GM18907 (cell line): ENCODE results near the gene DSCAM.

Experiments
- ATAC-seq: cut with Tn5 transposase; IDR thresholded peaks from one replicate; pipeline ENCODE4 v1.9.1; 2021; ENCODE audit warnings: mild to moderate bottlenecking, moderate library complexity; ENCODE audit not compliant: unreplicated experiment

DSCAM gene

GRCh38 chr21:40618191-40618973 is 228.6 kb downstream of the DSCAM start:
- no peak for ATAC-seq

- ATAC-seq = no peak
Observed at GRCh38 chr21:40616377-40616704, 230.6 kb downstream of the DSCAM start.

- no peak for ATAC-seq
Observed at GRCh38 chr21:40615505-40616376, 231.2 kb downstream of the DSCAM start.

DNA sequence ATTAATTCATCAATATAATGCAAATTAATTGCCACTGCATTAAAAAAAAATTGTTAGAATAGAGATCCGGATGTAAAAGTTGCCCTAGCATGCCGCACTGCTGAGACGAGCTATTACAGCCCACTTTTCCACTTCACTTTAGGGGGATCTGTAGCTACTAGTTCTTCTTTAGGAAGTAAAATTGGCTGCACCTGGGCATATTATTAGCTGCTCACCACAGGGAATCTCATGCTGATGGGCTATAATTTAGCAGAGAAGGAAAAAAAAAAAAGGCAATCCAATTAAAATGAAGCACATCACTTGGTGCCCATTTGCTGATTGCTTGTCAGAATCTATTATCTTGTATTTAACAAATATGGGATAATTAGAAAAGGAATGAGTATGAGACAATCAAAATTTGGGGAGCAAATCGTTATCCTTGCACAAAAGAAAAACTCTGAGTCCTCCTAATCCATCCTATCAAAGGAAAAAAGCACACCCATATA is 233.4 kb downstream of the DSCAM start:
- ATAC-seq = no peak

DNA sequence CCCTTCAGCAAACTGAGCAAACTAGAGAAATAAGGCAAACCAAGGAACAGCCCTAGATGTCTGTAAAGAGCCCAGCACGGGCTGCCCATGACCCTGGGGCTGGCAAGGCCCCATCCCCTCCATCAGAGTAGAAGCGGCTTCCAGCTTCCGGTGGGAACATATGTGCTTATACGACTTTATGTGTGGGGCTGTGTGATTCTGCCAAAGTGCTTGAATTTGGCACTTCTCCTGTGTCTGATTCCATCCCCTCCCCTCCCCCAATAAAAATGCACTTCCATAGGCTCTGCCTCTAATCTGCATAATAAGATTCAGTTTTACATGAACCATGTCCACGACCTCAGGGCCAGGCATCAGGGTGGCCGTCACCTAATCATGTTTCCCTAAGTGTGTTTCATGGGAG is 236.6 kb downstream of the DSCAM start:
- ATAC-seq = no peak

DNA sequence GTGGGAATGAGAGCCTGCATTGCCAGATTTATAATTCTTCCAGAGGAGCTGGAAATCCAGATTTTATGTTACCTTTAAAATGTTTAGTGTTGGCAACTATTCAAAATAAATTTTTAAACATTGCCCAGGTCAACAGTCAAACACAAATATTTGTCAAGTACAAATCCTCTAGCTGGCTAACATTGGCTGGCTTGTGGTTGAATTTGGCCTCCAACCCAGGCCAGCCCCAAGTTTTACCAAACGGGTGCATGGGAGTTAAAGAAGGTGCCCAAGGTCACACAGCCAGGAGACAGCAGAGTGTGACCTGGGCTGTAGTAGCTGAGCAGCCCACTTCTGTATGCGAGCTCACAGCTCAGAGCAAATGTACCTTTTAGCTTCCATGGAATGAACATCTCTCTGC is 240.6 kb downstream of the DSCAM start:
- no peak for ATAC-seq

GRCh38 chr21:40605094-40605493 is 241.9 kb downstream of the DSCAM start:
- no peak for ATAC-seq

- no peak for ATAC-seq
Observed at GRCh38 chr21:40603774-40604173, 243.2 kb downstream of the DSCAM start.

DNA sequence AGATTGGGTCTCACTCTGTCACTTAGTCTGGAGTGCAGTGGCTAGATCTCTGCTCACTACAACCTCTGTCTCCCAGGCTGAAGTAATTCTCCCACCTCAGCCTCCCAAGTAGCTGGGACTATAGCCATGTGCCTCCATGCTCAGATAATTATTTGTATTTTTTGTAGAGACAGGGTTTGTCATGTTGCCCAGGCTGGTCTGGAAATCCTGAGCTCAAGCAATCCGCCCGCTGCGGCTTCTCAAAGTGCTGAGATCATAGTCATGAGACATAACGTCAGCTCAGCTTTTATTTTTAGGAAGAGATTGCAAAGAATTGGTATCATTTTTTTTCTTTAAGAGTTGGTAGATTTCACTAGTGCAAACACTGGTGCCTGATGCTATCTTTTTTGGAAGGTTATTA is 244.9 kb downstream of the DSCAM start:
- no peak for ATAC-seq

GRCh38 chr21:40595806-40596205 is 251.2 kb downstream of the DSCAM start:
- no peak for ATAC-seq

GRCh38 chr21:40587736-40588346 is 259.1 kb downstream of the DSCAM start:
- no peak for ATAC-seq

- no peak for ATAC-seq
Observed at GRCh38 chr21:40586575-40586974, 260.4 kb downstream of the DSCAM start.

GRCh38 chr21:40577285-40578043 is 269.5 kb downstream of the DSCAM start:
- ATAC-seq = no peak

- no peak for ATAC-seq
Observed at GRCh38 chr21:40575976-40576375, 271.0 kb downstream of the DSCAM start.

GRCh38 chr21:40569357-40569756 is 277.6 kb downstream of the DSCAM start:
- no peak for ATAC-seq

DNA sequence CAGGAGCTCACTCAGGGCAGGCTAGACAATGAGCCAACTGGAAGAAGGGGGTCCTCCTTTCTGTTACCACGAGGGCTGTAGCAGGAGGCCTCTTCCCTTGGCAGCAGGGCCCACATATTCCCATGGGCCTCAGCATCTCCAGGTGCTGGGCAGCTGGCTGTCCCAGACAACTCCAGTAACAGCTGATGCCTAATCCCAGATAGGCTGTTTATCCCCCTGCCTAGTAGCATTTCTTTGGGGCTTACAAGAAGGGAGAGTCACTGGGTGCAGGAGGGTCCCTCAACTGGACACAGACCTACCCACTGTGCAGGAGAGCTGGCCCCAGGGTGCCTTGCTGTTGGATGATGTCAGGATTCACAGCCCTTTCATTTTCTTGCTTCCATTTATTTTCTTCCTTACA is 278.2 kb downstream of the DSCAM start:
- no peak for ATAC-seq

DNA sequence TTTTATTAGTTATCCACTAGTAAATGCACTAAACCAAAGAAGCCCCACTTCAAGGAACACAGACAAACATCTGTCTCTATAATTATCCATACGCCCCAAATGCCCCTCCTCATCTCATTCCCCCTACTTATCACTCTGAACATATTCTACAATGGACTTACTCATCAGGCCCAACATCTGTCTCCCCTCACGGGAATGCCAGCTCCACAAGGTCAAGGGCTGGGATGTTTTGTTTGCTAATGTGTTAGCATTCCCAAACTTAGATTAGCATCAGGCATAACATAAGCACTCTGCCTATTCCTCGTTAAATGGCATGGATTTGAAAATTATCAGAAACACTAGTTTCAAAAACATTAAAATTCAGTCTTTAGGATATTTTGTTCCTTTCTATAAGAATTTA is 279.5 kb downstream of the DSCAM start:
- ATAC-seq = no peak

- ATAC-seq = no peak
Observed at GRCh38 chr21:40566486-40566885, 280.5 kb downstream of the DSCAM start.

- no peak for ATAC-seq
Observed at GRCh38 chr21:40564318-40564717, 282.6 kb downstream of the DSCAM start.

DNA sequence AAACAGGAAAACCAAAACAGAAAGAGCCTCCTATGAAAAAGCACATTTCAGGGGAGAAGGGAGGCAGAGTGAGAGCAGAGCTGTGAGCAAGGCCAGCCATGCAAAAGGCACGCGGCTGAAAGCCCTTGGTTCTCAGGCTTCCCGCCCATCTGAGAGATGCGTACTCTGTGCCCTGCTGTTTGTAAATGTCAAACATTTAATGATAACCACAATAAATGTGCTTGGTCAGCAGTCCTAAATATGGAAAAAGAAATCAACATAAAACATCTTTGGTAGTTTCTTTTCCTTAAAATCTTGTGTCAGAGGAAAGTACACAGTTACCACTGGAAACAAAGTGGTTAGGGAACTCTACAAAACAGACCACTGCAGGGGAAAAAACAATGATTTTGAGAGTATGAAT is 283.1 kb downstream of the DSCAM start:
- no peak for ATAC-seq
